OCI-LY7 (cell line): ENCODE measurements around the gene PLA2G4E.

Experiments used
- EZH2phosphoT487 ChIP-seq: fragments of 200-600 bp; sonication (generic); IDR thresholded peaks from 2 replicates; pipeline ENCODE4 v1.6.1; 2018; ENCODE audit warnings: low read depth, borderline replicate concordance, mild to moderate bottlenecking, mixed run types, antibody characterized with exemption, low read length, moderate library complexity, mixed read lengths
- TF ChIP-seq, protein P1 (sequence below): fragments of 200-600 bp; sonication (generic); conservative IDR thresholded peaks from 2 replicates; pipeline ENCODE4 v1.5.1; 2014; ENCODE audit warnings: mild to moderate bottlenecking, antibody characterized with exemption, low read length, moderate library complexity, mixed read lengths

GRCh38 chr15:42016971-42017370 lies 3.9 kb downstream of the PLA2G4E start:
- TF ChIP-seq, protein P1, sequence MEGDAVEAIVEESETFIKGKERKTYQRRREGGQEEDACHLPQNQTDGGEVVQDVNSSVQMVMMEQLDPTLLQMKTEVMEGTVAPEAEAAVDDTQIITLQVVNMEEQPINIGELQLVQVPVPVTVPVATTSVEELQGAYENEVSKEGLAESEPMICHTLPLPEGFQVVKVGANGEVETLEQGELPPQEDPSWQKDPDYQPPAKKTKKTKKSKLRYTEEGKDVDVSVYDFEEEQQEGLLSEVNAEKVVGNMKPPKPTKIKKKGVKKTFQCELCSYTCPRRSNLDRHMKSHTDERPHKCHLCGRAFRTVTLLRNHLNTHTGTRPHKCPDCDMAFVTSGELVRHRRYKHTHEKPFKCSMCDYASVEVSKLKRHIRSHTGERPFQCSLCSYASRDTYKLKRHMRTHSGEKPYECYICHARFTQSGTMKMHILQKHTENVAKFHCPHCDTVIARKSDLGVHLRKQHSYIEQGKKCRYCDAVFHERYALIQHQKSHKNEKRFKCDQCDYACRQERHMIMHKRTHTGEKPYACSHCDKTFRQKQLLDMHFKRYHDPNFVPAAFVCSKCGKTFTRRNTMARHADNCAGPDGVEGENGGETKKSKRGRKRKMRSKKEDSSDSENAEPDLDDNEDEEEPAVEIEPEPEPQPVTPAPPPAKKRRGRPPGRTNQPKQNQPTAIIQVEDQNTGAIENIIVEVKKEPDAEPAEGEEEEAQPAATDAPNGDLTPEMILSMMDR = no peak
- no peak for TF ChIP-seq EZH2phosphoT487
